GM18505 (cell line): Measurements from ENCODE around the gene SBF2.
"Not testable (repeated sequence)": the region's sequence is repeated elsewhere in the genome, so short reads cannot be mapped to it uniquely, and the experiment has no call there.

ENCODE experiments used
- ATAC-seq: cut with Tn5 transposase; IDR thresholded peaks from one replicate; pipeline ENCODE4 v1.9.1; 2021; ENCODE audit not compliant: unreplicated experiment
- POLR2A ChIP-seq: IDR thresholded peaks from 4 replicates; pipeline ENCODE4 v1.6.1; 2011; ENCODE audit warnings: borderline replicate concordance; ENCODE audit not compliant: insufficient read depth, insufficient read length; ENCODE audit errors: extremely low read depth

Gene SBF2

GRCh38 chr11:10274726-10275125 lies 19.3 kb downstream of the SBF2 start:
- no peak for ATAC-seq
- TF ChIP-seq POLR2A = no peak

DNA sequence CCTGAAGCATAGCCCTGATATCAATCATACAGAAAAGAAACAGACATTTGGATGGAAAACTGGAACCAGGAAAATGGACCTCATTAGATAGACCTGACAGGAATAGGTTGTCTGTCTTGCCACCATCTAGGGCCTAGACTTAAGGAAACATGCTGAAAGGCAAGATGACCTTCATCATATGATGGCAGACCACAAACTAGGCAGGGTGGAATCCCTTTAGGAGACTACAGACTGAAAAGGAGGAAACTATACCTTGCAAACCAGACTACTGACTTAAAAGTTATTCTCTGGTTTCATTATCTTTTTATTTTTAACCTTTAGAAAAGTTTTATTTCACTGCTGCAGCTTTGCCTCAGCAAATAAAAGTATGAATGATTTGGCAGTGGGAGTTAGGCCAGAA lies 20.3 kb downstream of the SBF2 start:
- no peak for ATAC-seq
- no peak for TF ChIP-seq POLR2A

GRCh38 chr11:10272132-10272531 lies 21.9 kb downstream of the SBF2 start:
- TF ChIP-seq POLR2A = no peak
- no peak for ATAC-seq

DNA sequence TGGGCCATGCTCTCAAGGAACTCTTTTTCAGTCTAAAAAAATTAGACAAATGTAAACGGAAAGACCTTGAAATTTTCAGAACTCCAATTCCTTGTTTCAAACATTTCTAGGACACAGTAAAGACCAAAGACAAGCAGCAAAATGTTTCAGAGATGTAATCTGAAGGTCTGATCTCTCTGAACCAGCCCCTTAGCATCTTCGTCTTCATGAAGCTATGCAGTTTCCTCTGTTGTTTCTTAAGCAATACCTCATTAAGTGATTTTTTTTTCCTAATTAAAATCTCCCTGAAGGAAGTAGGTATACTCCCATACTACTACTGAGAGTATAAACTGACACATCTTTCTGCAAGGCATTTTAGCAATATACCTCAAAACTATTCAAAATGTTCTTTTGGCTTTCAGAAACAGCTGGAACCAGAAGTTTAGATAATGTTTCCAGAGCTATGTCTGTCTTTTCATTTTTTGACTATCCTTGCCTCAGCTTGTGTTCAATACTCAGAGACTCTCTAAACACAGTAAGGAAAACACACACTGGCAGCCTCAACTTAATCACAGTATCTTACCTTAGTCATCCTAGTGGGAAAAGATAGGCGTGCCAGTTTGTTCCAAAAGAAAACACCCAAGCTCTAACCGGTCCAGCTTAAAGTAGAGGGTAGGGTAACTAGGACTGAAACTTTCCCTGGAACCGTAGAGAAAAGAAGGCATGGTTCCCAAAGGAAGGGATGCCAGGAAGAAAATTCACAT lies 25.1 kb downstream of the SBF2 start:
- no peak for ATAC-seq
- TF ChIP-seq POLR2A = no peak

- no peak for ATAC-seq
- TF ChIP-seq POLR2A = no peak
Observed at GRCh38 chr11:10267821-10268220, 26.2 kb downstream of the SBF2 start.

GRCh38 chr11:10265936-10266335 lies 28.1 kb downstream of the SBF2 start:
- TF ChIP-seq POLR2A = no peak
- no peak for ATAC-seq

- ATAC-seq = not testable (repeated sequence)
Observed at GRCh38 chr11:10264716-10265115, 29.3 kb downstream of the SBF2 start.

DNA sequence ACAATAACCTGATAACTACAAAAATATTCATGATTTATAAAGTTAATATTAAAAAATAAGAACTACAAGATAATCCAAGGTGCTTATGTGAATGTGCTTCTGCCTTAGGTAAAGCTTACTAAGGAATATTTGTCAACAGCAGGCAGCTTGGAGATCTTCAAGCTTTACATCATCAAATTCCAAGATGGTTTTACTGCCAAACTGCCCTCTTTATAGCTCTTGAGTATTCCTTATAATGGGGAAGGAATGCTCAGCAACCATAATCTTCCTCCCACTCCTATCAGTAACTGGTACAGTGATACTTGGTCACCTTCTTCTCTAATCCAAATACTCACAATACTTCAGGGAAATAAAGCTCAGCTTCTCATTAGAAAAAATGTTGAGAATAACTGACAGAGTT lies 30.1 kb downstream of the SBF2 start:
- ATAC-seq = no peak
- no peak for TF ChIP-seq POLR2A

DNA sequence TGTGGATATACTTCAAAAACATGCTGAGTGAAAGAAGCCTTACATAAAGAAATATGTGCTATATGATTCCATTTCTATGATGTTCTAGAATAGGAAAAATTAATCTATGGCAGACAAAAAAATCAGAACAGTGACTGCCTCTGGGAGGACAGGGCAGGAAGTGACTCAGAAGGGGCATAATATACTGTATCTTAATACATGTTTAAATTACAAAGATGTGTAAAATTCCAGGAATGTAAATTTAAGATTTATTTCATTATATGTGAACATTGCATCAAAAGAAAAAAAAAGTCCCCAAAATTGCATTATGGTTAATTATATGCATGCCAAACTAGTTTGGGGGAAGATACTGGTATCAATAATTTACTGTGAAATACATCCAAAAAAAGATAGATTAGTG lies 32.2 kb downstream of the SBF2 start:
- TF ChIP-seq POLR2A = no peak
- ATAC-seq = no peak

DNA sequence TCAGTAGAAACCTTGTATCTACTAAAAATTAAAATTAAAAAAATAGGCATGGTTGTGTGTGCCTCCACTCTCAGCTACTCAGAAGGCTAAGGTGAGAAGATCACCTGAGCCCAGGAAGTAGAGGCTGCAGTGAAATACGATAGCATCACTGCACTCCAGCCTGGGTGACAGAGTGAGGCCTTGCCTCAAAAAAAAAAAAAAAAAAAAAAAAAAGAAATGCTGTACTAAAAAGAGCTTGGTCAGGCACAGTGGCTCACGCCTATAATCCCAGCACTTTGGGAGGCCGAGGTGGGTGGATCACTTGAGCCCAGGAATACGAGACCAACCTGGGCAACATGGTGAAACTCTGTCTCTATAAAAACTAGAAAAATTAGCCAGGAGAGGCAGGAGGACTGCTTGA lies 36.5 kb downstream of the SBF2 start:
- ATAC-seq = no peak
- TF ChIP-seq POLR2A = no peak

- ATAC-seq = no peak
Observed at GRCh38 chr11:10255388-10256125, 38.5 kb downstream of the SBF2 start.

GRCh38 chr11:10249448-10250131 lies 44.4 kb downstream of the SBF2 start:
- not testable (repeated sequence) for ATAC-seq

More at GRCh38 chr11:10255388-10256125, 38.5 kb downstream of the SBF2 start:
- no peak for TF ChIP-seq POLR2A

- no peak for ATAC-seq
- TF ChIP-seq POLR2A = no peak
Observed at GRCh38 chr11:10247011-10247410, 47.0 kb downstream of the SBF2 start.
